DMS 273 treated with DMSO at 0.1 percent for 48 hours (cell line): ENCODE measurements around the gene S100A7.

Experiments
- DNase-seq: peaks from one replicate; lab custom pipeline; 2025; lab: John Stamatoyannopoulos, UW

S100A7 gene

GRCh38 chr1:153460551-153460950, at the start of gene S100A7:
S100A7 (minus strand) TSS chr1:153460651; CDS start chr1:153459013, 1,638 bp downstream.
- no peak for DNase-seq

- DNase-seq, result no peak
These were observed 49.4 kb upstream of the S100A7 start for GRCh38 chr1:153509729-153510354.

- DNase-seq, result no peak
These were observed 48.6 kb upstream of the S100A7 start for GRCh38 chr1:153509036-153509435.

GRCh38 chr1:153507926-153508583, 47.6 kb upstream of the S100A7 start:
- no peak for DNase-seq

- DNase-seq, result no peak
These were observed 46.5 kb upstream of the S100A7 start for GRCh38 chr1:153506831-153507413.

GRCh38 chr1:153506386-153506785, 45.9 kb upstream of the S100A7 start:
- no peak for DNase-seq

- no peak for DNase-seq
These were observed 45.1 kb upstream of the S100A7 start for GRCh38 chr1:153505576-153505975.

- no peak for DNase-seq
These were observed 43.3 kb upstream of the S100A7 start for GRCh38 chr1:153503766-153504165.

GRCh38 chr1:153498746-153499145, 38.3 kb upstream of the S100A7 start:
- no peak for DNase-seq

- no peak for DNase-seq
These were observed 35.1 kb upstream of the S100A7 start for GRCh38 chr1:153495536-153495935.

- peak; percentile 44 for DNase-seq
These were observed 34.6 kb upstream of the S100A7 start for GRCh38 chr1:153494976-153495535.

GRCh38 chr1:153493343-153493960, 33.0 kb upstream of the S100A7 start:
- no peak for DNase-seq

GRCh38 chr1:153490272-153491051, 30.0 kb upstream of the S100A7 start:
- peak; percentile 73 for DNase-seq

- no peak for DNase-seq
These were observed 28.3 kb upstream of the S100A7 start for GRCh38 chr1:153488731-153489130.

GRCh38 chr1:153487707-153488106, 27.3 kb upstream of the S100A7 start:
- DNase-seq, result no peak

GRCh38 chr1:153485863-153486262, 25.4 kb upstream of the S100A7 start:
- no peak for DNase-seq

- no peak for DNase-seq
These were observed 23.3 kb upstream of the S100A7 start for GRCh38 chr1:153483776-153484175.

- no peak for DNase-seq
These were observed 20.7 kb upstream of the S100A7 start for GRCh38 chr1:153481124-153481523.

- no peak for DNase-seq
These were observed 18.5 kb upstream of the S100A7 start for GRCh38 chr1:153478692-153479618.

- no peak for DNase-seq
These were observed 17.7 kb upstream of the S100A7 start for GRCh38 chr1:153478047-153478691.
